Occipital lobe (tissue), 2 donors: ENCODE measurements around the gene TTC39A. TPM values are rescaled to one million over a fixed set of nuclear protein-coding genes. Genes with fewer than 3 reads are reported as not detected.

ENCODE experiments used
- DNase-seq: peaks from one replicate; lab custom pipeline; 2025; lab: John Stamatoyannopoulos, UW
- total RNA-seq: library from RNA; depleted of rRNA; stranded (reverse); fragments of >200 nt; gene quantifications from one replicate; pipeline ENCODE4 v1.2.3, GENCODE V29; 2014

The TTC39A gene
- total RNA-seq, 1 donor from 2014 or later, result 0.78 TPM

GRCh38 chr1:51314974-51315373, 15.4 kb downstream of the TTC39A start:
- no peak for DNase-seq

DNA sequence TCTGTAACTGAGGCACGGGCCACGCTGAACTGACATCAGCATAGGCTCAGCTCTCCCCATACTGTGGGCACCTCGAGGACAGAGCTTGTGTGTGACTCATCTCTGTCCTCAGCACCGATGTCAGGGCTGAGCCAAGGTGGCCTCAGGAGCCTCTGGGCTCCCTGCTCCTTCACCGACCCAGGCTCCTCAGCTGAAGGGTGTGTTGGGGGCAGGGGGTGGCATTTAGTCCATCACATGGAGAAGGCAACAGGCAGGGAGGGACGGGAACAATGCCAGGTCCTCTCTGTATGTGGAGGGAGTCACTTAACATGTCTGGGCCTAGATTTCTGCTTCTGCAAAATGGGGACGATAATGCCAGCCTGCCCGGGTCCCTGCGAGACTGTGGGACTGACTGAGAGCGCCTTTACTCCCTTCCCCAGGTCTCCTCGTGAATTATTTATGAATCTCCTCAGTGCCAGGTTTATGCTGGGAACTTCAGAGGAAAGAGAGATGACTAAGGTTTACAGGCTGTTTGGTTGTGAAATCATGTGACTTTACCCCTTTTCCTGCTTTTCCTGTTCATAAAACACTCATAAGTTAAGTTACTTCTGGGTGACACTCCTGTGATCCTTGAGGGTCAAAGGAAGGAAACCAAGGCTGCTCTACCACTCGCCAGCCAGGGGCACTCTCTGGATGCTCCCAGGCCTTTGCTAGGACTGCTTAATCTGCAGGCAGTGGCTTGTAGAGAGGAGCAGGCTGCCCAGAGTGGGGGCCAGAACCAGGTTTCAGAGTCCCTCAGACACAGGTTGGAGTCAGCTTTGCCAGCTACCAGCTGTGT, 16.2 kb downstream of the TTC39A start:
- no peak for DNase-seq

- DNase-seq, result no peak
Observed at GRCh38 chr1:51313268-51313852, 17.0 kb downstream of the TTC39A start.

GRCh38 chr1:51312718-51313117, 17.6 kb downstream of the TTC39A start:
- DNase-seq, result no peak

DNA sequence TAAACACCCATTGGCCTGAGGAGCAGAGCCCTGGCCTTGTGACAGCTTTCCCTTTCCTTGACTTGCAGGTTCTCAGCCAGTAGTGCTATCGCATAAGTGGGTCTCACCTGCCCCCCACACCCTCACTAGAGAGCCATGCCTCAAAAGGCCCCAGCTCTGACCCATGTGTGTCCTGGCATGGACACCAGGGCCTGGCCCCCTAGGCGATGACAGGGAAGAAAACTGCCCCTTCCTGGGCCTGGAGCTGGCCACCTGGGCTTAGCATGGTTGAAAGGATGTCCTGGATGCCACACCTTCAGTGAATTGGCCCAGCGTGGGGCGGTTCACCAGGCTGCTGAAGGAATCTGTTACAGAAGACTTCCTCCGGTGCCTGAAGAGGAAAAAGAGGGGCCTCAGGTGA, 18.5 kb downstream of the TTC39A start:
- DNase-seq, result no peak

GRCh38 chr1:51310871-51311613, 19.3 kb downstream of the TTC39A start:
- DNase-seq, result no peak

GRCh38 chr1:51309291-51309690, 21.1 kb downstream of the TTC39A start:
- no peak for DNase-seq

GRCh38 chr1:51308636-51309035, 21.7 kb downstream of the TTC39A start:
- no peak for DNase-seq

DNA sequence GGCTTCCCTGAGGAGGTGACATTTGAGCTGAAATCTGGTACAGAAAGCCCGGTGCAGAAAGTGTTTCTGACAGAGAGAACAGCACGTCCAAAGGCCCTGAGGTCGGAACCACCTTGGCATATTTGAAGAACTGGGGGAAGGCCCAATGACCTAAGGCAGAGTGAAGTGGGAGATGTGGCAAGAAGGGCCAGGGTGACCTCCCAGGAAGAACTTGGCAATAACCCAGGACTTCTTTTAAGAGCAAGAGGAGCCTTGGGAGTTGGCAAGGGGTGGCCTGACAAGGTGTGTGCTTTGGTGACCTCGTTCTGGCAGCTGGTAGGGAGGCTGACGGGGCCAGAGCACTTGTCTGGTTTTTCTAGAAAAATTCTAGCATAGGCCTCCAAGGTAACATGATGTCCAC, 23.4 kb downstream of the TTC39A start:
- DNase-seq, result no peak

- no peak for DNase-seq
Observed at GRCh38 chr1:51305371-51305823, 25.0 kb downstream of the TTC39A start.

DNA sequence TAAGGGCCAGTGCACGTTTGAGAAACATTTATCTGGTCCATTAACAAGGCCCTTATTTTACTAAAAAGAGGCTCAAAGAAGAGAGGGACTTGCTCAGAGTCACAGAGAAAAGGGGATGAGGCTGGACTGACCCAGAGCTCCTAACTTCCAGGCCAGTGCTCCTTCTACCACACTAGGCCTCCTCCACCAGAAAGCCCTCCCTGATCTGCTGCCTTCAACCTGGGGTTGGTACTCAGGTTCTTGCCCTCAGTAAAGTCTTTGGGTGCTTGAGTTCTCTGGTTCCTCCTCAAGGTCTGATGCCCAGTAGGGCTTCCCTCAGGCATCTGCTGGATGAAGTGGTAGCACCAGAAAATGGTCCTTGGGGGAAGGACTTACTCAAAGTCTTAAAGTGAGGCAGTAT, 26.0 kb downstream of the TTC39A start:
- DNase-seq, result no peak

DNA sequence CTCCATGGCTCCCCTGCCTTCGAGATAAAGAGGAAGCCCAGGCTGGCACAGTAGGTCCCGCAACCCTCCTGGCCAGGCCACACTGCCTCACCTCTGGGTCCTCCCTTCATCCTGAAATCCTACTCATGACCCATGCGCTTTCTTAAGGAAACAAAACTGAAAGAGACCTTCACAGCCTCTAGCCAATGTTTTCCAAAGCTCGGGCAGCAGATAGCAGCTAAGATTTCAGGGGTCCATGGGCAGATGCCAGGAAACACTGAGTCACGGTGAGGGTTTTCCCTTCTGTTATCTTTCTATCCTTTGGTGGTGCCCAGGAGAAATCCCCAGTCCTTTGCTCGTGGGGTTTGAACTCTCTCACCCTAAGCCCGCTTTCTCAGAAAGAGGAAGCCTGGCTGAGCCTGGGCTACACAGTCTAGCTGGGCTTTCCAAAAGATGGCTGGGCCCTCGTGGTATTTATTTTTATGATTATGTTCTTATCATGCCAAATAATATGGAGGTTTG, 26.6 kb downstream of the TTC39A start:
- no peak for DNase-seq

DNA sequence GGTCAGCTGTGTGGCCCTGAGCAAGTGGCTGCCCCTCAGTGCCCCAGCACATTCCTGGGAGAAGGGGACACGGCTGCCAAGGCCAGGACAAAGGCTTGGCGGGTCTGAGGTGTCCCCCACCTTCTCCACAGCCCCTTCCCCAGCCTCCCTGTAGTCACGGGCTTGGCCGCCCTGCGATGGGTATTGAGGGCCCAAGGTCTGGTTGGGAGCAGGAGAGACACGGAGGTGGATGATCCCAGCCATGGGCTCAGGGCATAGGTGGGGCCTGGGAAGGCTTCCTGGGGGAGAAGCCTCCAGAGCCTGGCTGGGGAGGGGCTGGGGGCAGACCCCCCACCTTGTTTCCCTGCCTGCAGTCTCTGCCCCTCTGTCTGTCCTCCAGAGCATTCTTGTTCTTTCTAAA, 27.0 kb downstream of the TTC39A start:
- DNase-seq, result no peak

DNA sequence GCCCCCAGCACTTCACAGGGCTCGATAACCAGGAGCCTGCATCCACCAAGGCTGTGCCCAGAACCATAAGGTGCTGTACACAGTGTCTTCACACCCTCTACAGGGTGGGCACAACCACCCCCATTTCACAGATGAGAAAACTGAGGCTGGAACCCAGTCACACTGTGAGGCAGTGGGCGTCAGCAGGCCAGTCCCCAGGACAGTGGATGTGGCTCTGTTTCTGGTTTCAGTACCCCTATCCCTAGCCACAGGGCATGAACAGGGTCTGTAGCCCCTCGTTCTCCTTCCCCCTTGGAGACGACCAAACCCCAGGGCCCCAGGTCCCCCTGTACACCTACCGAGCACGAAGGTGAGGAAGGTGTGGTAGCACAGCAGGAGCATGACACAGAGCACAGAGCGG, 27.6 kb downstream of the TTC39A start:
- no peak for DNase-seq

- no peak for DNase-seq
Observed at GRCh38 chr1:51302270-51302669, 28.1 kb downstream of the TTC39A start.

DNA sequence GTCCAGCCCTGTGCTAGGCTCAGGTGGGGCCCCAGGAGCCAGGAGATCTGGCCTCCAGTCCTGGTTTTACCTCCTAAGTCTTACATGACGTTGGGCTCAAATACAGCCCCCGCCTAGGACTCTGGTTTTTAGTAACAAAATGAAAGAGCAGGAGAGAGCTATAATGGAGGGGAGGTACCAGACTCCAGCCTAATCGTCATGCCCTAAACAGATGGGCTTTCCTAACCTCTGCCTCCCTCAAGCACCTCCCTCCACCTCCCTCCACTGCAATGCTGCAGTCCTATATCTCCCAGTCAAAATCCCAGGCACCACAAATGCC, 28.6 kb downstream of the TTC39A start:
- DNase-seq, result no peak

GRCh38 chr1:51301152-51301843, 29.1 kb downstream of the TTC39A start:
- no peak for DNase-seq

DNA sequence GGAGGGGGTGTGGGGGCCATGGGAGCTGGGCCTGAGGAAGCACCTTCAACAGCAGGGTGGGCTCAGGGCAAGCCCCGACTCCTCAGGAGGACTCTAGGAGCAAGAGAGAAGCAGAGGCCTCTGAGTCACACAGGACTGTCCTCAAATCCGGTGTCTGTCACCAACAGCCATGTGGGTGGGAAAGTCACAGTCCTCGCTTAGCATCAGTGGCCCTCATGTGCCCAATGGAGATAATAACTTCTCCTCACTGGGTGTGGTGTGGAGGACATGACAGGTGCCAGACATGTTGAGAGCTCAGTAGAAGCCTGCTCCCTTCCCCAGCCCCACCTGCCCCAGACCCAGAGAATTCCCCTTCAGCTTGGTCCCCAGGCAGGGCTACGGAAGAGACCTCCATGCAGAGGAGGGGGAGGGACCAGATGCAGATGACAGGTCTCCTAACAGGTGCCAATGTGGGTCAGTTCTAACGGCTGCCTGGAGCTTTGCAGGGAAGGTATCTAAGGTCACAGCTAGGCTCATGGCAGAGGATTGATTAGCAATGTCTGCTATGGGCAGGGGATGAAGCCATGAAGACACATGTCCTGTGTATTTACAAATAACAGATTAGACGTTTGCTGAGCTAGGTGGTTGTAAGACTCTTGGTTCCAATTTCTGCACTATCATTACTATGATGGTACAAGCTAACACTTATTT, 30.2 kb downstream of the TTC39A start:
- DNase-seq, result no peak

DNA sequence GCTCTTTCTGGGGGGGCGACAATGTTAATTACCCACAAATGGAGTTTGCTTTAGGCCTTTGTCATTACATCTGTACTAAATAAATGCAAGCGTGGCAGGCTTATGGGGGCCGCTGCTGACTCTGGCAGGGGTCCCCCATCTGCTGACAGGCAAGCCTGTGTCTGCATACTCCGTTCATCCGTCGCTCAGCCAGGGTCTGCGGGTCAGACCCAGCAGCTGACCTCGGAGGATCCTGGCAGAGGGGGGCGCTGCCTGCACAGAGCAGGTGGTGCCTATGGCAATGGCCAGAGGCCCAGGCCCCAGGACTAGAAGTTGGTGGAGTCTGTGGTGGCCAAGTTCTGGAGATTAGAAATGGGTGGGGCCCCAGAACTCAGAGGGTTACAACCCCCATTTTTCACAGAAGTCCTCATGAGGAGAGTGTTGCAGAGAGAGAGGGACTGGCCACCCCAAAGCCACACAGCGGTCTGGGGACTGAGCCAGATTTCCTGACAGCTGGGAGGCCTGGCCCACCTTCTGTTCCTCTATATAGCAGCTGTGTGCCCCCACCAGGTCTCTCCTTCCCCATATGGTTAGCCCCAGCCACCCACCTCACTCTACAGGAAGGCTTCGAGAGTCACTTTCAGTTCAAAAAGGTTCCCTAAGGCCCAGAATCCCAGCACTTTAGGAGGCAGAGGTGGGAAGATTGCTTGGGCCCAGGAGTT, 31.0 kb downstream of the TTC39A start:
- no peak for DNase-seq

GRCh38 chr1:51298322-51298705, 32.0 kb downstream of the TTC39A start:
- DNase-seq, result no peak
